ENCODE measurements around the gene ATP1B2.
"Not testable (repeated sequence)": the region's sequence is repeated elsewhere in the genome, so short reads cannot be mapped to it uniquely, and the experiment has no call there.

Gene ATP1B2

GRCh38 chr17:7632492-7632894, 18.2 kb upstream of the ATP1B2 start:
- Histone ChIP-seq H3K27ac (no peak overlapping the region), H3K4me3 (no peak overlapping the region)

- H3K4me3 ChIP-seq, result no peak overlapping the region
- no peak overlapping the region for H3K27ac ChIP-seq
Measured at GRCh38 chr17:7633093-7633492, 17.6 kb upstream of the ATP1B2 start.

- Histone ChIP-seq H3K27ac (no peak overlapping the region), H3K4me3 (no peak overlapping the region)
Measured at GRCh38 chr17:7634384-7634783, 16.3 kb upstream of the ATP1B2 start.

- no peak overlapping the region for H3K27ac ChIP-seq
- H3K4me3 ChIP-seq, result no peak overlapping the region
Measured at GRCh38 chr17:7636163-7636562, 14.6 kb upstream of the ATP1B2 start.

- Histone ChIP-seq H3K27ac (no peak overlapping the region), H3K4me3 (no peak overlapping the region)
Measured at GRCh38 chr17:7640783-7641182, 9.9 kb upstream of the ATP1B2 start.

GRCh38 chr17:7641635-7642034, 9.1 kb upstream of the ATP1B2 start:
- not testable (repeated sequence) for H3K27ac ChIP-seq, H3K4me3 ChIP-seq

GRCh38 chr17:7644775-7645174, 6.0 kb upstream of the ATP1B2 start:
- H3K27ac ChIP-seq, result no peak overlapping the region
- no peak overlapping the region for H3K4me3 ChIP-seq

GRCh38 chr17:7646457-7646856, 4.3 kb upstream of the ATP1B2 start:
- no peak overlapping the region for H3K27ac ChIP-seq
- H3K4me3 ChIP-seq, result no peak overlapping the region

- Histone ChIP-seq H3K4me3 (no peak overlapping the region), H3K27ac (no peak overlapping the region)
Measured at GRCh38 chr17:7647018-7647417, 3.7 kb upstream of the ATP1B2 start.

- Histone ChIP-seq H3K27ac (peak overlapping the region in 5 of 21 experiments; percentile 2 to 51 (median 19)), H3K4me3 (peak overlapping the region; percentile 19 to 46 (median 30))
Measured at GRCh38 chr17:7651097-7651664, 455 bp downstream of the ATP1B2 start.

- Histone ChIP-seq H3K27ac (peak overlapping the region in 5 of 21 experiments; percentile 2 to 51 (median 19)), H3K4me3 (peak overlapping the region; percentile 10 to 46 (median 30))
Measured at GRCh38 chr17:7651665-7652387, 1.1 kb downstream of the ATP1B2 start.

- Histone ChIP-seq H3K4me3 (no peak overlapping the region), H3K27ac (no peak overlapping the region)
Measured at GRCh38 chr17:7652388-7653356, 1.9 kb downstream of the ATP1B2 start.

GRCh38 chr17:7654832-7655540, 4.3 kb downstream of the ATP1B2 start:
- Histone ChIP-seq H3K27ac (no peak overlapping the region), H3K4me3 (no peak overlapping the region)

- Histone ChIP-seq H3K27ac (no peak overlapping the region), H3K4me3 (no peak overlapping the region)
Measured at GRCh38 chr17:7655541-7655840, 4.8 kb downstream of the ATP1B2 start.

GRCh38 chr17:7656958-7657609, 6.4 kb downstream of the ATP1B2 start:
- no peak overlapping the region for H3K4me3 ChIP-seq
- H3K27ac ChIP-seq, result no peak overlapping the region

- no peak overlapping the region for H3K4me3 ChIP-seq
- no peak overlapping the region for H3K27ac ChIP-seq
Measured at GRCh38 chr17:7667656-7668406, 17.1 kb downstream of the ATP1B2 start.

- no peak overlapping the region for H3K27ac ChIP-seq
- H3K4me3 ChIP-seq, result no peak overlapping the region
Measured at GRCh38 chr17:7668482-7668881, 17.8 kb downstream of the ATP1B2 start.

- Histone ChIP-seq H3K4me3 (no peak overlapping the region), H3K27ac (no peak overlapping the region)
Measured at GRCh38 chr17:7673239-7673638, 22.5 kb downstream of the ATP1B2 start.

GRCh38 chr17:7674934-7675333, 24.2 kb downstream of the ATP1B2 start:
- Histone ChIP-seq H3K4me3 (no peak overlapping the region), H3K27ac (no peak overlapping the region)

Measured in skin epidermis (tissue), 12 donors.